DMS114 treated with DMSO at 0.1 percent for 48 hours (cell line): Measurements from ENCODE around the gene FCN1.
"Not testable (repeated sequence)": the region's sequence is repeated elsewhere in the genome, so short reads cannot be mapped to it uniquely, and the experiment has no call there.

ENCODE experiments used
- DNase-seq: peaks from one replicate; lab custom pipeline; 2025; ENCODE audit not compliant: unreplicated experiment; lab: John Stamatoyannopoulos, UW

Gene FCN1

DNA sequence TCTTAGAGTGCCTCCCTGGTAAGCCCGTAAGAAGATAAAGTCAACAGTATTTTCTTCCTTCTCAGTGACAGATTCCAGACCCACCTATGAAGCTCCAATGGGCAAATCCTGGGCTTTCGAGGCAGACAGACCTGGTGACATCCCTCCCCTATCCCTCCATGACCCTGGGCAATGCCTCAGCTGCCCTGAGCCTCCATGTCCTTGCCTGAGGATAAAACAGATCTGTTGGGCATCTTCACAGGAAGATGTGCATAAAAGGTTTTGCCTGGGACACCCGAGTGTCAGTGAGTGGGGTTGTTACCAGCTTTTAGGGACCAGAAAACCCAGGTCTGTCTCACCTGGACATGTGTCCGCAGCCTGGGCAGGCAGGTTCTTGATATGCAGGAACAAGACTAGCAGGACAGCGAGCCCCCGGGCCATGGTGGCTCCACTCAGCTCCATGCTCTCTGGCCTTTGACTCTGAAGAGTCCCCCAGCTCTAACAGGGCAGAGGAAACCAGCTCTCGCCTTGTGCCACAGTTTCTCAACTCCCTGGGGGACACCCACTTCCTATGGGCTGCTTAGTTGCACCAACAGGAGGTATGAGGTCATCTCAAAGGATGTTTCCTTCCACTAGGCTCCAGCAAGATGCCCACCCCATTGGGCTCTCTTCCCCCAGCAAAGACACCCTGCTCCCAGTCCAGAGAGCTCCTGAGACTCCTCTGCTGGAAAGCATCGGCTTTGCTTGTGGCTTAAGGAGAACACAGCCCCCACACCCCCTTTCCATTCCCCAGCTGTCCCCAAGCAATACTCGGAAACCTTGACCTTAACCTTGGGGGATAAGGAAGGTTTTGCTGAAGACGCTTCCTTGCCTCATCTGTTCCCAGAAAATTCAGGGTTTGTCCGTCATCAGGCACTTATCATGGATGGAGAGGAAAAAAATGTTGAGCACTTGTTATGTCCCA lies at the start of gene FCN1:
FCN1 (minus strand) TSS at position 482 of the 943 bp plus-strand sequence; CDS start at position 441, 41 bp downstream.
- DNase-seq, result no peak

DNA sequence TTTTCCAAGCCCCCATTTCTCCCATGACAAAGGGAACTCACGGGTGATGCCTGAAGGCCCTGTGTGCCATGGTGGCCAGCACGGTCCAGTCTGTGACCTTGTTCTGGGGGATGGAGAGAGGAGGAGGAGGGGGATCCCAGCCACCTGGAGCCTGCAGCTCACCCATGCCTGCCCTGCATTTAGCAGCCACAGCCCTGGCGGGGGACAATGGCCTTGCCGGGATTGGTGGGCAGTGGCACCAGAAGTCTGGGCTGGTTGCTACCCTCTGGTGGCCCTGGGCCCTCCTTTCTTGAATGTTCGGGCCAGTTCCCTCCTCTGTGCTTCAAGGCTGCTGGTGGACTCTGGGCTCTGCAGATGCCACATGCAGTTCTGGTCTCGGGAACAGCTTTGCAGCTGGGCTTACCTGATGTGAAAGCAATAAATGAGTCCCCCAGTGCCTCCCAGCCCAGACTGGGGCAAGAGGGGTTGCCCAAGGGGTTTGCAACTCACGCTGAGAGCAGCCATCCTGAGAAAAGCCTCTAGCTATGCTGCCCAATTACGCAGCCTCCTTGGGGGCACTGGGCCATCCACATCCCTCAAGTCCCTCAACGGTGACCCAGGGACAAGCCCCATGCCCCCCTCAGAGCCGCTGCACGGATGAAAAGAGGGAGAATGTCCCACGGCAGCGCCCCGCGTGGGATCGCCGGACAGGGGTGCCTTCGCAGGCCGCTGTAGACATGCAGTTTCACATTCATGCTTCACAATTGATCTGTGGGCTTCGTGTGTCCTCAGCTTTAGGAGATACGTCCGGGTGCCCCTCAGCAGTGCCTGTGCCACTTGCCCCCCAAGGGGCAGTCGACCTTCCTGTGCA lies 49.2 kb upstream of the FCN1 start:
- DNase-seq, result no peak

DNA sequence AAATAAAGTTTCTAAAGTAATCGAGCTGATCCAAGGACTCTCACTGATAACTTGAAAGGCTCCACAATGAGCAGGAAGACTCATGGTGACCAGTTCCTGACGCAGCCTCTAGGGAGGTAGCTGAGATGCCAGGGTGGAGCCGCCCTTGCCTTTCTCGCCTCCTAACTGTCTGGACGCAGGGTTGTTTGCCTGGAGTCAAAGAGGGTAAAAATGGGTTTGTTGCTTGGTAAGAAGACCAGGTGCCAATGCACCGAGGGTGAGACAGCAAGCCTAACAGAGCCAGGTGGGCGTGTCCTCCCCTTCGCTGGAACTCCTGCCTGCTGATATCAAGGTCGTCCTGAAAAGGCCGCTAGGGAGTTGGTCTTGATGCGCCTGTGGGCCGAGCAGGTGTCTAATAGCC lies 48.6 kb upstream of the FCN1 start:
- DNase-seq, result no peak

DNA sequence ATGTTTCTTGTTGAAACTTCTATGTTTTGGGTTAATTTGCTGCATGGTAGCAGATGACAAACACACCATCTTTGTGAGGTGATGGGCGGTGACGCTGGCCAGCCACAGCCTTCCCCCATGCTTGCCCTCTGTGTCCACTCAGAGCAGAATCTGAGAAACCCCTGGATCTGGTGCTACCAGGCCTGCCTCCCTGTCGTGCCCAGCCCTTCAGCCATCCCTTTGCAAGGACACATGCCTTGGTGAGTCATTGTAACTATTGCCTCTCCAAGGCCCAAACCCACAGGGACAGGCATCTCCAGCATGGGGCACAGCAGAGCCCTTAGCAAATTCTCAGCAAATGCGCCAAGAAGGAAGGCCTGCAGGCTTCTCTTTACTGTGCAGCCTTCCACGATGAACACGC lies 48.1 kb upstream of the FCN1 start:
- no peak for DNase-seq

DNA sequence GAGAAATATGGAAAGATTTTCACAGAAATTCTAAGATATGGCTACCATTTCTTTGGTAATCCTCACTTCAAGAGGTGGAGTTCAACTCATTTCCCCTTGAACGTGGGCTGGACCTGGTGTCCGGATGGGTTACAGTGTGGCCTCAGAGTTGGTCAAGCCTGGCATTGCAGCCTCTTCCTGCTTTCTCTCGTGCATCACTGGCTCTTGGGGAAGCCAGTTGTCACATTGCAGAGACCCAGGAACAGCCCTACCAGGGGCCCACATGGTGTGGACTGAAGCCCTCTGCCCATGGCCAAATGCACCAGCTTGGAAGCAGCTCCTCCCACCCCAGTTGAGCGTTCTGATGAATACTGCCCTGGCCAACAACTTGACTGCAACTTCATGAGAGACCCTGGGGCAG lies 47.7 kb upstream of the FCN1 start:
- DNase-seq, result no peak

DNA sequence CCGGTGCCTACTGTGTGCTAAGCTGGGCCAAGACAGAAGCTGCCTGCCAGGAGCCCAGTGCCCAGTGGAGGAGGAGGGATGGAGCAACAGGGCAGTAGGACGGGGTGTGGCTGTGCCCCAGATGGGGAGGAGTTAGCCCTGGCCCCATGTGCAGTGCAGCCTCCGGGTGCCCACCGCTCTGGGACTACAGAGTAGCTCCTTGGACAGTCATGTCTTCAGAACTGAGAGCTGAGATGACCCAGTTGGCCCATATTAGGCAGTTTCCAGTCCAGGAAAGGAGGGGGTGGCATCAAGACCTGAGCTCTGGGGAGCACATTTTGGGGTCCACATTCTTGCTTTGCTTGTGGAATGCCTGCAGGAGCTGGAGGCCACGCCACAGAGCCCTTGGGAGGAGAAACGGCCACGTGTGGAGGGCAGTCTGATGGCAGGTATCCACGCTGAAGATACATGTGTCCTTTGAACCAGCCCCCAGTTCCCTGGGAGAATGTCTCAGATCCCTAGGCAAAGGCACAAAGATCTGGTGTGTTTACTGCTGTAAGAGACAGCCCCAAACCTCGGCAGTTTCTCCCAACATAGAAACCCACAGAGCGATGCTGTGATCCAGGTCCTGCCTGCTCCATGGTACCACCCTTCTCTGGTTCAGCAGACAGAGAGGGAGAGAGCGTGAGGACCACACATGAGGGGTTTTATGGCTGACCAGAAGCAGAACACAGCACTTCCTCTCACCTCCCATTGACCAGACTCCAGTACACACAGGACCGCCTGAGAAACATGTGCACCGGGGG lies 46.8 kb upstream of the FCN1 start:
- no peak for DNase-seq

DNA sequence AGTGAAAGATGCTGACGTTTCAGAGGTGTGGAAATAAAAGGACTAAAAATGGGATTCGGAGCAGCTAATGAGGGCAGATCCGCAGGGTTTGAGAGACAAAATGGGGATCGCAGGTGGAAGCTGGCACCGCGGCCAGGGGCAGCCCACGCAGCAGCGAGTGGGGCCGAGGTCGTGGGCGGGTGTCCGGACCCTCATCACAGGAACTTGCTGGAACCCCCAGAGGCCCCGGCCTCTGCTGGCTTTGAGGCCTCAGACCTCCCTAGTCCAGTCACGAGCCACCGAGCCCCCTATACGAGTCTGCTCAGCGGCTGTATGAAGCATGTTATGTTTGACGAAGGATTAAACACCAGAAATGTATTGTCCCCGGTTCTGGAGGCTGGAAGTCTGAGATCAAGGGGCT lies 45.8 kb upstream of the FCN1 start:
- DNase-seq, result no peak

DNA sequence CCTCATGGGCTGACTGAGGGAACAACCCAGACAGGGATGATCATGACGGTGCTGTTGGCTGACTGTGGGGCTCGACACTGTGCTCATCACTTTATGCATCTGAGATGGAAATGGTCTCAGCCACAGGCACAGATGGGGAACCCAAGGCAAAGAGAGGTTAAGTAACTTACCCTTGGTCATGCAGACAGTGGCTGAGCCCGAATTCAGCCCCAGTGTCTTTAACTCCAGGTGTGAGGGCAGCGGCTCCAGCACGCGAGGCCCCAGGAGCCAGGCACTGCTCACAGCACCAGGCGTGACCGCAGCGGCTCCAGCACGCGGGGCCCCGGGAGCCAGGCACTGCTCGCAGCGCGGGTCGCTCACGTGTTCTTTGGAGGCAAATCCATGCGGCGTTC lies 45.3 kb upstream of the FCN1 start:
- DNase-seq, result no peak

DNA sequence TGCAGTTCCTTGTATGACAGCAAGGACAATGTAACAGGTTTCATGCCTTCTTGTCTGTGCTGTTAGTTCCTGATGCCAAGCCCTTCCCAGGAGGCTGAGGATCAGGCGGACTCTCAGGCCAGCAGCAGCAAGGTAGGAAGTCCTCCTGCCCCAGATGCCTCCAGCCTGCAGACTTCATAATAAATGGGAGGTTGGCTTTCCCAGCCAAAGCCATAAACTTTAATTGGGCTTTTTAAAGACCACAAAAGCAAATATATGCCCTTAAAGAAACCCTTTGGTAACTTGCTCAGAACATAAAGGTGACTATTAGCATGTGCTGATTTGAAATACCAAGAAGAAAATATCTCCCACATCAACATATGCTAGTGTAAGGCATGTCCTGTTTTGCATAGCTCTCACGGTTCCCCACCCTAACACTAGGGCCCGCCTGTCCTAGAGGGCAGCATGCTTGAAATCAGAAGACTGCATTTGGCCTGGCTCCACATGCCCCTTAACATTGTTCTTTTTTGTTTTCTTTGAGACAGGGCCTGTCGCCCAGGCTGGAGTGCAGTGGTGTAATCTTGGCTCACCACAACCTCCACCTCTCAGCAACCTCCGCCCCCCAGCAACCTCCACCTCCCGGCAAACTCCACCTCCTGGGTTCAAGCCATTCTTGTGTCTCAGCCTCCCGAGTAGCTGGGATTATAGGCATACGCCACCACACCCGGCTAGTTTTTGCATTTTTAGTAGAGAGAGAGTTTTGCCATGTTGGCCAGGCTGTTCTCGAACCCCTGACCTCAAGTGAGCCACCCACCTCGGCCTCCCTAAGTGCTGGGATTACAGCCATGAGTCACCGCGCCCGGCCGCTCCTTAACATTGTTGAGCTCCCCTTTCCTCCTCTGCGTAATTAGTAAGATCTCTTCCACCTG lies 44.6 kb upstream of the FCN1 start:
- DNase-seq, result no peak

DNA sequence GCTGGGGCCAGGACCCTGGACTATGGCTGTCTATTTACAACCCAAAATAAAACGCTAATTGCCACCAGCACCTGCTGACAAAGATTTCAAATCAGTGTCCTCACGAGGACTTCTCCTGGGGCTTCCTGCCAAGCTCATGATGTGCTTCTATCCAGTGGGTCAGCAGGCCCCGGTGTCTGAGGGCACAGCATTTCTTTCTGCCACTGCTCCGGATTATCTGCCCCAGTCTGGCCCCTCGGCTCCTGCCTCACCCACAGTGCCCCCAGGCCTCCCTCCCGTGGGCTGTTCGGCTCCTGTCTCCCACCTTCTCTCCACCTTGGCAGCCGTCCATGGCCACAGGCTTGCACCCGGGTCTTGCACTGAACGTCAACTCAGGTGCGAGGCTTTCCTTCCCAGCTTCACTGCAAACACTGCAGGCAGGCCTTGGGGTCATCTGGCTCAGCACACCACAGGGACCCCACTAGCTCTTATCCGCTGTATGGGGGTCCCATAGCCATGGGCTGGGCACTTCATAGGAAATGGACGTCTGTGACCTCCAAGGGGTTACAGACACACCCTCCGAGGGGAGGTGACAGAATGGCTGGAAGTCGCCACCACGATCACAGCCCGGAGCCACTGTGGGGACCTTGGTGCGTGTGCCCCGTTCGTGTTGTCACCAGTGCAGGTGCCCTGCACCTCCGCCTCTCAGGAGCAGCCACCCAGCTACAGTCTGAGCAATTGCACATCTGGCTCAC lies 43.8 kb upstream of the FCN1 start:
- DNase-seq, result no peak

DNA sequence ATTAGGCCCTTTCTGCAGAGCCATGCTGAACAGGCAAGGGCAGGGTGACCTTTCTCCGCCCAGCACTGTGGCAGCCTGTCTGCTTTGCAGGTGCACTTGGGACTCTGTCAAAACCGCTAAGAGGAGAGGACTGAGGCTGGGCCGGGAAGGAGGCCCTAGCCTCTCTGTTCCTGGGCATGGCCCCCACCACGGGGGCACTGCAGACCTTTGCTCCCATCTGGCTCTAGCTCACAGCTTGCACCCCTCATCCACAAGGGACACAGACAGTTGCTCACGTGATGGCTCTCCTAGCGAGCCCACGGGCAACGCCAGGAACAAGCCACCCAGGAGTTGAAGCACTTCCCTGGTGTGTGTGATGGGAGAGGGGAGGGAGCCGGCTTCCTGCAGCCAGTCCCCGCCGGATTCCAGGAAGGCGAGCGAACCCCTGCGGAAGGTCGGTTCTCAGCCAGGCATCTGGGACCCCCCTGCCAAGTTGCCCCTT lies 43.0 kb upstream of the FCN1 start:
- no peak for DNase-seq

DNA sequence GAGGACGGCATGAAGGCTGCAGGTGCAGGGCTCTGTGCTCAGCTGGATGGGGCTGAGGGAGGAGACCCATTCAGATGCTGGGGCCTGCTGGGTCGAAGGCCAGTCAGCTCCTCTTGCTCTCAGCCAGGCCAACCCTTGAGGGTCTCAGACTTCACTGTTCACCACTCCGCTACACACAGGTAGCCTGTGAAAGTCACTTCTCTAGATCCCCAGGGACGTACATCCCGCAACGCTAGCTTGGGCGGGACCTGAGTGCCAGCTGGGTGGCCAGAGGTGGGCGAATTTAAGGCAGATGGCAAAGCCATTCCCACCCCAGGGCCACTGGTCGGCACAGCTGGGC lies 42.2 kb upstream of the FCN1 start:
- DNase-seq, result no peak

DNA sequence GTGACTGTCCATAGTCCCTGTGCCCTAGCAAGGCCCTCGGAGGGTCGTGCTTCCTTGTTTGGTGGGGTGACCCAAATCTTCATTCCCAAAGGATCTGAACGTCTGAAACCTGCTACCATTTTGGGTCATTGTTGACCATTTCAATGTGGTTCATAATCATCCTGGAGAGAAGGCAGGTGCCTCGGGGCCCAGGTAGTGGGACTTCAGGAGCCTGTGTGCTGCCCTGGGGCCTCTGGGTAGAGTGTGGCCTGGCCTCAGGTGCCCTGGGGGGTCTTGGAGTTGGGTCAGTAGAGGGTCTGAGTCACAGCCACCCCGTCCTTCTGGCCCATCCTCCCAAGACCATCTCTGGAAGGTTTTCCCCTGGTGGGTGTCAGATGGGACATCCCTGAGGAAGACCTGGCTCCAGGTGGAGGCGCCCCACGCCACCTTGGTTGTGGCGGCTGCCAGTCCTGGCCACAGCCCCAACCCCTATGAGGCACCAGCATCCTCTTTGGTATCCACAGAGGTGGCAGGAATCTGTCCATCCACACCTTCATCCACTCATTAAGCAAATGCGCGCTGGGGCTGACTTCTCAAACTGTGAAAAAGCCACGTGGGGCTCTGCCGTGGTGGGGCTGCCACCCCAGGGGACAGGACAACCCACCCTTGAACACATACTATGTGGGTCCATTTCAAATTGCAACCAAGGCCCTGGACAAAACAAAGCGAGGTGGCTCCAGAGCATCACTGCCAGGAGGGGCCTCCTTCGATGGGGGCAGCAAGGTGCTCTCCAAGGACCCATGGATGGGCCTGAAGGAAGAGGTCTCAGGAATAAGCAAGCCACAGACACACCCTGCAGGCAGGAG lies 41.6 kb upstream of the FCN1 start:
- DNase-seq, result no peak

DNA sequence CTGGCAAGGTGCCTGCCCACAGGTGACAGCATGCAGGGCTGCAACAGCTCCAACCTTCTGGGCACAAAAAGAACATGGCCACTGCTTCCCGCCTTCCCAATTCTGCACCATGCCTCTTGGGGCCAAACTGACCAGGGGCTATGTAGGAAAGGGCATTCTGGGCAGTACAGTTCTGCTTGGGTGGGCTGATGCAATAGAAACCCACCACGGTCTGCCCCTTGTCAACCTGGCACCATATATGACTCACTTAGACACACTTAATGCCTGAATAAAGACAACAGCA lies 40.2 kb upstream of the FCN1 start:
- no peak for DNase-seq

DNA sequence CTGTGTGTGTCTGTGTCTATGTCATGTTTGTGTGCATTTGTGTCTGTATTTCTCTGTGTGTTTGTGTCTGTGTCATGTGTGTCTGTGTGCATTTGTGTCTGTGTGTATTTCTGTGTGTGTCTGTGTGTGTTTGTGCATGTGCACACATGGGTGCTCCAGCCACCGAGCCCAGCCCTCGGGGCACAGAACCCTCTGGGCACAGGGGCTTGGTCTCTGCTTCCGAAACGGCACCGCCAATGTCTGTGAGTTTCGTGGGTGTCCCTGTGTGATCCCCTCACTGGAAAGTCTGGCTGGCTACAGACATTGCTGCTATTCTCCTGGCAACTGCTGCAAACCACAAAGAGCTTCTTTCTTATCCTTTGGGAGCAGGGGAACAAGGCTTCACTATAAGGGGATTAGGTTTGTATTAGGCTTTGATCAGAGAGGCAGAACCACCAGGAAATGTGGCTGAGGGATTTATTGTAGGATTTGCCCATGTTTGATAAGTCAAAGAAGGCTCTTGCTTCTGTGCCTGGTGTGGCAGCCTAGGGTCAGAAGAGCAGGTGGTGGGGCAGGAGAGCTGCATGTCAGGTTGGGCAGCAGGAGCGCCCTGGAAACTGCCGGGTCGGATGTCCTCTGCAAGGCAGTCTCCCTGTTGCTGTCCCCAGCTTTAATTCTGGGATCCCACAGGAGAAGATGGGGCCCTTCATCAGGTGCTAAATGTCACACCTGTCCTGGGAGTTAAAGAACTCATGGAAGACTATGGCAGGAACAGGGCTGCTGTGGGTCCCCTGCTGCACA lies 39.6 kb upstream of the FCN1 start:
- DNase-seq, result no peak

DNA sequence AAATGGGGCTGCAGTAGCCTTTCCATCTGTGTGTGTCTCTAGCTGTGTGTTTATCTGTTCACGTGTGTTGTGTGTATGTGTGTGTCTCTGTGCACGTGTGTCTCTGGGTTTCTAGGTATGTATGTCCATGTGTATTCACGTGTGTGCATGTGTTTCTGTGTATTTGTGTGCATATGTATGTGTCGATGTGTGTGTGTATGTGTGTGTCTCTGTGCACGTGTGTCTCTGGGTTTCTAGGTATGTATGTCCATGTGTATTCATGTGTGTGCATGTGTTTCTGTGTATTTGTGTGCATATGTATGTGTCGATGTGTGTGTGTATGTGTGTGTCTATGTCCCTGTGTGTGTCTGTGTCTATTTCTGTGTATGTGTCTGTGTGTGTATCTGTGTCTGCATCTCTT lies 38.7 kb upstream of the FCN1 start:
- not testable (repeated sequence) for DNase-seq

DNA sequence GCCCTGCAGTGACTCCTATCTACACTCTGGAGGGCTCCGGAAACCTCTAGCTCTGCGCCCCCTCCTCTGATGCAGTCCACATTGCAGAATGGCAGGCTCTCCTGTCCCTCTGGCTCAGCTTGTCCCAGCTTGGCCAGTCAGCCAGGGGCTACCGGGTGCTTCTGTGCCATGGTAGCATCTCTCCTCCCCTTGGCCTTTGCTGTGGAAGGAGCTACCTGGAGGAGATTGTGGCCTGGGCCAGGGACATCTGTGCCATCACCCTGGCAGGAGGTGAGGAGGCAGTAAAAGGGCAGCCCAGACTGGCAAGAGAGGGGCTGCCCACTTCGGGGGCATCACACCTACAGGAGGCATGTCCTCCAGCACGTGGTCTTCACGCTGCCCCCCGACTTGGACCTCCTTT lies 38.1 kb upstream of the FCN1 start:
- no peak for DNase-seq

DNA sequence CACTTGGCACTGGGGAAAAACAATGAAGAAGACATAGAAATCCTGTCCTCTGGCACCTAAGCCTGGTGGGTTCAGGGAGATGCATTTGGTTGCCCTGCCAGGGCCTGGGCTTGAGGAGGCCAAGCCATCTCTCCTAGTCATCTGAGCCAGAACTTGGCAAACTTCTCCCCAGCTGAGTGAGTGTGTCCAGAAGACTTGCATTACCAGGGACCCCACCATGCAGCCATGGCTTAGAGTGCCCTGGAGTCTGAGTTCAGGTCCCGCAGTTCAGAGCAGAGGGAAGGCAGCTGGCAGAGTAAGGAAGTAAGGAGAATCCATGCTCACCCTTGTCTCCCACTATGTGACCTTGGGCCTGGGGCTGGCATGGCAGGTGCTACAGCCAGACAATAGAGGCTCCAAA lies 37.4 kb upstream of the FCN1 start:
- no peak for DNase-seq
